Gastrocnemius medialis (tissue), 4 donors: ENCODE data around the gene PDE7B. TPM values are rescaled to one million over a fixed set of nuclear protein-coding genes. Genes with fewer than 3 reads are reported as not detected.
A peak's percentile ranks its signal among the peaks of the same experiment; 100 is the strongest.

Source experiments
- ATAC-seq, 2 donors: fragments of 150-250 bp; one replicate each; pipeline ENCODE4 v1.9.1; 2016
- DNase-seq, 2 donors: peaks; one replicate each; pipeline ENCODE4 v3.0.0-alpha.2; 2019
- H3K27ac ChIP-seq, 4 donors: fragments of 200-600 bp; sonication (generic); 1 replicate in 1 of 4; 2 replicates in 3 of 4; pipeline ENCODE4 v1.5.1; 2016 to 2018; ENCODE audit warnings: mild to moderate bottlenecking in 2 of 4, moderate library complexity in 1 of 4
- H3K27me3 ChIP-seq, 3 donors: fragments of 200-600 bp; sonication (generic) in 2 of 3; 1 replicate in 1 of 3; 2 replicates in 2 of 3; pipeline versions ENCODE4 v1.5.1 to v1.6.0; 2016 to 2019; ENCODE audit warnings: mild to moderate bottlenecking in 1 of 3, moderate library complexity in 1 of 3
- H3K36me3 ChIP-seq, 2 donors: fragments of 200-600 bp; sonication (generic) in 1 of 2; one replicate each; pipeline ENCODE4 v1.5.1; 2017 to 2018
- H3K4me1 ChIP-seq, 2 donors: fragments of 200-600 bp; sonication (generic) in 1 of 2; one replicate each; pipeline ENCODE4 v1.5.1; 2016 to 2017; ENCODE audit warnings: mild to moderate bottlenecking in 2 of 2
- H3K4me3 ChIP-seq, 4 donors: fragments of 200-600 bp; sonication (generic) in 3 of 4; 1 replicate in 1 of 4; 2 replicates in 3 of 4; pipeline ENCODE4 v1.5.1; 2016 to 2019; ENCODE audit warnings: mild to moderate bottlenecking in 2 of 4
- H3K9me3 ChIP-seq, 3 donors: fragments of 200-600 bp; sonication (generic) in 2 of 3; 1 replicate in 1 of 3; 2 replicates in 2 of 3; pipeline ENCODE4 v1.5.1; 2016 to 2019
- POLR2A ChIP-seq, 2 donors: fragments of 450-650 bp; IDR thresholded peaks; one replicate each; pipeline ENCODE4 v1.6.1; 2017; ENCODE audit warnings: antibody characterized with exemption in 2 of 2, mild to moderate bottlenecking in 2 of 2, moderate library complexity in 2 of 2
- in situ Hi-C, 4 donors: fragments of 200-750 bp; cut with MboI; loops; one replicate each; pipeline versions ENCODE4 v1.15.0 to v1.8.0; 2017; ENCODE audit warnings: low sequenced_read_pairs in 4 of 4
- intact Hi-C: fragments of 100-400 bp; cut with DNase I; formaldehyde crosslinking; loops from one replicate; pipeline ENCODE4 v1.15.1; 2023; ENCODE audit warnings: low total_unique reads
- total RNA-seq, 4 donors: library from RNA; depleted of rRNA; stranded (reverse); fragments of >200 nt; gene quantifications; one replicate each; pipeline versions ENCODE4 v1.1.0 to v1.2.3, GENCODE V29; 2016
- TF ChIP-seq, protein P1 (sequence below), 5 experiments: fragments of 450-650 bp in 3 of 5; fragments of 200-600 bp in 2 of 5; sonication (generic) in 2 of 5; IDR thresholded peaks in 4 of 5; conservative IDR thresholded peaks in 1 of 5; 1 replicate in 4 of 5; 2 replicates in 1 of 5; pipeline ENCODE4 v1.5.1; 2016 to 2019; ENCODE audit warnings: antibody characterized with exemption in 5 of 5, mild to moderate bottlenecking in 3 of 5, moderate library complexity in 3 of 5

PDE7B gene
- total RNA-seq, 4 donors from 2014 or later = 2.2 to 3.6 (median 2.7) TPM

DNA sequence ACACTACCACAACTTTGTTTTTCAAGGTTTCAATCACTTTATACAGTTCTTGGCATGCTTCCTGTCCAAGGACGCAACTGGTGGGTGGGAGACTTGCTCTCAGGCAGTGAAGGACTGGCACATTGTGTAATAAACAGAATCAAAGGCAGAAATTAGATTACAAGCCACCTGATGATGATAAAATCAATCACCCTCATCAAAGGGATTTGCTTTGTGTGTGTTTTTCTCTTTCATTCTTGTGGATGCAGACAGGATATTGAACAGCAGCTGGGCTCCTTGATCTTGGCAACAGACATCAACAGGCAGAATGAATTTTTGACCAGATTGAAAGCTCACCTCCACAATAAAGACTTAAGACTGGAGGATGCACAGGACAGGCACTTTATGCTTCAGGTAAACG is 327.2 kb downstream of the PDE7B start:
- Histone ChIP-seq H3K27me3 (no peaks in the 10 kb centered on the region), H3K27ac (no peak overlapping the region)

DNA sequence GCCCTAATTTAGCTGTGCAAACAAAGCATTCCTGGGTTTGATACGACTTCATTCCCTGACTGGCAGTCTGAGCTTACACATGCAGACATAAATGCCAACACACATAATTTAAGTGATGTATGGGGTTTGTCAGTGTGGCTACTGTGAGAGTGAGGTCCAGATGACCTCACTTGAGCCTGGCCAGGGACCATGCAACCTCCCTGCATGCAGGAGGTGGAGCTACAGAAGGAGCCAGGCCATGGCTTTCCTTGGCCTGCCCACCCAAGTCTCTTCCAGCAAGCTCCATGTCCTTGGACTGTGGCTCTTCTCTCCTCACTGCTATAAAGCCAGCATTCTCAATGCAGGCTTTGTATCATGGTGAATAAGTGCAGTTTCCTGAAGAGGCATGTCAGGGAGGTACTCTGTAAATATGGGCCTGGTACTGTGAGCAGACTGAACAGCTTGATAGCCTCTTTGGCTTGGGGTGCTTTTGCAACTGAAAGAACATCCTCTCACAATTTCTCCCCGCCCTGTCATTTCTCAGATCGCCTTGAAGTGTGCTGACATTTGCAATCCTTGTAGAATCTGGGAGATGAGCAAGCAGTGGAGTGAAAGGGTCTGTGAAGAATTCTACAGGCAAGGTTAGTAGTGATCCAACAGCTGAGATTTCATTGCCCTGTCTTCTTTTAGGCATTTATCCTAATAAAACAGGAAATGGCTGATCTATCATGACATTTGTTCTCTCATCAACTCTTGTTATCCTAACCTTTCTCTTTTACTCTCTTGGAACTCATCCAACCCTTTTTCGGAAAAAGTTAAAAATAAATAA is 329.4 kb downstream of the PDE7B start:
- Histone ChIP-seq H3K27me3 (no peaks in the 10 kb centered on the region), H3K4me3 (no peak overlapping the region), H3K9me3 (no peaks in the 10 kb centered on the region), H3K27ac (peak overlapping the region in 1 of 4 donors; percentile 17), H3K4me1 (peaks cover 0 to 4% of the 10 kb centered on the region in 2 donors), H3K36me3 (no peaks in the 10 kb centered on the region)
- ATAC-seq (no peak), DNase-seq (no peak)
- intact Hi-C loops = no loop called here
- in situ Hi-C loops = no loop called here
- TF ChIP-seq, protein P1, sequence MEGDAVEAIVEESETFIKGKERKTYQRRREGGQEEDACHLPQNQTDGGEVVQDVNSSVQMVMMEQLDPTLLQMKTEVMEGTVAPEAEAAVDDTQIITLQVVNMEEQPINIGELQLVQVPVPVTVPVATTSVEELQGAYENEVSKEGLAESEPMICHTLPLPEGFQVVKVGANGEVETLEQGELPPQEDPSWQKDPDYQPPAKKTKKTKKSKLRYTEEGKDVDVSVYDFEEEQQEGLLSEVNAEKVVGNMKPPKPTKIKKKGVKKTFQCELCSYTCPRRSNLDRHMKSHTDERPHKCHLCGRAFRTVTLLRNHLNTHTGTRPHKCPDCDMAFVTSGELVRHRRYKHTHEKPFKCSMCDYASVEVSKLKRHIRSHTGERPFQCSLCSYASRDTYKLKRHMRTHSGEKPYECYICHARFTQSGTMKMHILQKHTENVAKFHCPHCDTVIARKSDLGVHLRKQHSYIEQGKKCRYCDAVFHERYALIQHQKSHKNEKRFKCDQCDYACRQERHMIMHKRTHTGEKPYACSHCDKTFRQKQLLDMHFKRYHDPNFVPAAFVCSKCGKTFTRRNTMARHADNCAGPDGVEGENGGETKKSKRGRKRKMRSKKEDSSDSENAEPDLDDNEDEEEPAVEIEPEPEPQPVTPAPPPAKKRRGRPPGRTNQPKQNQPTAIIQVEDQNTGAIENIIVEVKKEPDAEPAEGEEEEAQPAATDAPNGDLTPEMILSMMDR (IDR thresholded peaks at IDR 0.05 in 4 of 5, conservative IDR thresholded peaks at IDR 0.05 in 1 of 5) = no peak
- no peak for TF ChIP-seq POLR2A (IDR thresholded peaks at IDR 0.05)

More for the DNA sequence above, 327.2 kb downstream of the PDE7B start:
- intact Hi-C loops = no loop called here
- Histone ChIP-seq H3K9me3 (no peaks in the 10 kb centered on the region), H3K4me1 (peaks cover 1 to 9% of the 10 kb centered on the region in 2 donors), H3K4me3 (no peak overlapping the region), H3K36me3 (no peaks in the 10 kb centered on the region)
- no peak for DNase-seq
- ATAC-seq = no peak
- TF ChIP-seq, protein P1 (IDR thresholded peaks at IDR 0.05 in 4 of 5, conservative IDR thresholded peaks at IDR 0.05 in 1 of 5) = no peak
- TF ChIP-seq POLR2A (IDR thresholded peaks at IDR 0.05) = no peak
- in situ Hi-C loops = no loop called here

DNA sequence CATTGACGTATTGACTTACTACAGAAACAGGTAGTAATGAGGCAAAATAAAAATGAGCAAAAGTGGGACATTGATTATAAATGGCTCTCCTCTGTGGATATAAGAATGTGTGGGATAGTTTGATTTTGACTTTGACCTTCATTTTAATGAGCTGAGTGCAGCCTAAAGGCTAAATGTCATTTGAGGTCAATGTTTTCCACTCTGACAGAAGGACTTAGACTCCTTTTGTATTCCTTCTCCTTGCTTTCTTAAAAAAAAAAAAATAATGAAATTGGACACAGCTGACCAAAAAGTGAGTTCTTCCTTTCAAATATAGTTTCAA is 330.0 kb downstream of the PDE7B start:
- no peak overlapping the region for H3K27ac ChIP-seq
- no peak for TF ChIP-seq POLR2A (IDR thresholded peaks at IDR 0.05)
- TF ChIP-seq, protein P1 (IDR thresholded peaks at IDR 0.05 in 4 of 5, conservative IDR thresholded peaks at IDR 0.05 in 1 of 5) = no peak
- ATAC-seq = no peak
- H3K27me3 ChIP-seq = no peaks in the 10 kb centered on the region
- no peak for DNase-seq
- H3K4me1 ChIP-seq = peaks cover 0 to 4% of the 10 kb centered on the region in 2 donors
- H3K36me3 ChIP-seq = no peaks in the 10 kb centered on the region
- in situ Hi-C loops = no loop called here
- intact Hi-C loops = no loop called here
- H3K4me3 ChIP-seq = no peak overlapping the region
- no peaks in the 10 kb centered on the region for H3K9me3 ChIP-seq

DNA sequence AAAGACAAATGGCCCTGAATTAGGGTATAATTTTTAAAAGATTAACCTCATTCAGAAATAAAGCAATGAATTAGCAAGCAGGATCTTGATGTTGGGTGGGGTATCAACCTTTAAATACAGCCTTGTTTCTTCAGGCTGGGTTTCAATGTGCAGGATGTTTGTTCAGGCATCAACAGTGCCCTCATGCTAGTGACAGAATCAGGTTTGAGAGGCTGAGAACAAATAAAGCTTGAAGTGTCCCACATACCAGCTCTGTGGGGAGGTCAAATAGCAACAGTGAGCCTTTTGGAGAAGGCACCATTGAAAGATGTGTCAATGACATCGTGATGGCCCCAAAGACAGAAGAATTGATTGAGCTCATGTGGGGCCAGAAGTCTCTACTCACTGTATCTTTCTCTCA is 330.4 kb downstream of the PDE7B start:
- in situ Hi-C loops = no loop called here
- Histone ChIP-seq H3K9me3 (no peaks in the 10 kb centered on the region), H3K4me3 (no peak overlapping the region), H3K27ac (peak overlapping the region in 1 of 4 donors; percentile 3), H3K36me3 (no peaks in the 10 kb centered on the region), H3K4me1 (peaks cover 0 to 4% of the 10 kb centered on the region in 2 donors), H3K27me3 (no peaks in the 10 kb centered on the region)
- TF ChIP-seq, protein P1 (IDR thresholded peaks at IDR 0.05 in 4 of 5, conservative IDR thresholded peaks at IDR 0.05 in 1 of 5) = no peak
- no peak for TF ChIP-seq POLR2A (IDR thresholded peaks at IDR 0.05)
- no peak for DNase-seq
- intact Hi-C loops = no loop called here
- no peak for ATAC-seq
